Measurements from ENCODE around the gene ANGPT4.

ANGPT4 gene

DNA sequence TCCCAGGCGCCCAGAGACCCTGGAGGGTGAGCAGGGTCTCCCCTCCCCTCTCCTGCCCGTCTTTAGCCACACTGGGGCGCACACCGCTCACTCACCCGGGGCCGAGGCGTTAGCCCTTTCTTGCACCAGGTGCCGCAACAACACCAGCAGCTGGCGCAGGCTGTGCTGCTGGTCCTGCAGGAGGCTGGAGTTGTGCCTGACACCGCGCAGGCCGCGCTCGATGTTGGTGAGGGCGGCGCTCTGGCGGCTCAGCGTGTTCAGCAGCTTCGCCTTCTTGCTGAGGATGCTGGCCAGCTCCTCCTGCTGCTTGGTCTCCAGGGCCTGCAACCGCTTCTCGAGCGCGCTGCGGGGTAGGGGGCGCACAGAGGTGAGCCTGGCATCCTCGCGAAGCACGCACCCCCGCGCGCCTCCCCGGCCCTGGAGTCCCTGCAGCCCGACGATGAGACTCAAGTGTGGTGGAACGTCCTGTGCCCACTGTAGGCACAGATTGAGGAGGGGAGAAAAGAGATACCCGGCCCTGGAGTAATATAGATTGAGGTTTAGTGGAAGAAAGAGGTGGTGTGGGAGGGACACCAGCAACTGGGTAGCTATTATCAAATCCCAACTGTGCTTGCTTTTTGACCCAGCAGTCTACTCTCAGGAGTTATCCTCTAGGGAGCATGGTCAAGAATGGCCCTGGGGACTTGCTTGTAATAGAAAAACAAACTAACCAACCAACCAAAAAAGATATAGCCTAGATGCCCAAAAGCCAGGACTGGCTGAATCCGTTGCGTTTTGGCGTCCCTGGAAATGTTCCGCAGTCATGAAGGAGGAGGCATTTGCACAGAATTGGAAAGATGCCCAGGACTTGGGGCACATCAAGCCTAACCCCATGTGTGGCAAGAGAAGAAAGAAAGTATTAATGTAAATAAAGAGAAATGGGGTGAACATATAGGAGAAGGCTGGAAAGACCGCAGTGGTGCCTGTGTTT is 30.9 kb downstream of the ANGPT4 start:
- H3K9ac ChIP-seq (ENCODE audit: low read length), result no peak overlapping the region
- no peaks in the 10 kb centered on the region for H4K20me1 ChIP-seq (ENCODE audit: low read depth, low read length)
- H3K27me3 ChIP-seq (ENCODE audit: low read length), result no peaks in the 10 kb centered on the region
- no peaks in the 10 kb centered on the region for H3F3A ChIP-seq (ENCODE audit: insufficient read depth)
- H3K4me2 ChIP-seq (ENCODE audit: low read depth, low read length, poor library complexity, severe bottlenecking), result no peak overlapping the region
- no peaks in the 10 kb centered on the region for H3K9me2 ChIP-seq (replicated peaks; ENCODE audit: insufficient read depth, low read length)
- no peaks in the 10 kb centered on the region for H3K36me3 ChIP-seq (ENCODE audit: low read length)
- H3K9me3 ChIP-seq (ENCODE audit: insufficient read depth, low read length), result no peaks in the 10 kb centered on the region
- H3K27ac ChIP-seq (ENCODE audit: low read depth, low read length), result no peak overlapping the region
- no peak for TF ChIP-seq CTCF (IDR thresholded peaks at IDR 0.05; ENCODE audit: insufficient read depth, low read length, poor library complexity, severe bottlenecking)
- TF ChIP-seq EZH2phosphoT487 (conservative IDR thresholded peaks at IDR 0.05; ENCODE audit: low read length), result no peak
- H3K4me3 ChIP-seq (ENCODE audit: insufficient read depth, low read length, poor library complexity, severe bottlenecking), result no peak overlapping the region
- no peak overlapping the region for H2AFZ ChIP-seq (ENCODE audit: low read depth, low read length, severe bottlenecking)
- H3K79me2 ChIP-seq (ENCODE audit: insufficient read depth, low read length), result no peaks in the 10 kb centered on the region

DNA sequence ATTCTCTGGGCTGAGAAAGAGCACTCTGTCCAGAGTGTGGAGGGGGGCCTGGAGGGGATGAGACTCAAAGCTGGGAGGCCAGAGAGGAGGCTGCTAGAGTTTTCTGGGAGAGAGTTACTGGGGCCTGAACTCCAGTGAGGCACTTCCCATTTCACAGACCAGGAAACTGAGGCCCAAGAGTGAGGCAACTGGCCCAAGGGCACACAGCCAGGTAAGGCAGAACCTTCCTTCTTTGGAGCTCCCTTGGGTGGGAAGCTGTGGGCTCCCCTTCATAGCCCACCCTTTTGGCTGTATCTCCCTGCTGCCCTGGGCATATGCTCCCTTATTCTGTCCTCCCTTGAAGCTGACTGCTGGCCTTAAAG is 34.4 kb downstream of the ANGPT4 start:
- Histone ChIP-seq H3K4me3 (ENCODE audit: insufficient read depth, low read length, poor library complexity, severe bottlenecking) (no peak overlapping the region), H2AFZ (ENCODE audit: low read depth, low read length, severe bottlenecking) (no peak overlapping the region), H4K20me1 (ENCODE audit: low read depth, low read length) (no peaks in the 10 kb centered on the region), H3K27me3 (ENCODE audit: low read length) (no peaks in the 10 kb centered on the region), H3K27ac (ENCODE audit: low read depth, low read length) (no peak overlapping the region), H3K36me3 (ENCODE audit: low read length) (no peaks in the 10 kb centered on the region), H3K79me2 (ENCODE audit: insufficient read depth, low read length) (no peaks in the 10 kb centered on the region), H3K9ac (ENCODE audit: low read length) (no peak overlapping the region), H3K9me2 (replicated peaks; ENCODE audit: insufficient read depth, low read length) (no peaks in the 10 kb centered on the region), H3K9me3 (ENCODE audit: insufficient read depth, low read length) (no peaks in the 10 kb centered on the region), H3K4me2 (ENCODE audit: low read depth, low read length, poor library complexity, severe bottlenecking) (no peak overlapping the region), H3F3A (ENCODE audit: insufficient read depth) (no peaks in the 10 kb centered on the region)
- TF ChIP-seq EZH2phosphoT487 (conservative IDR thresholded peaks at IDR 0.05; ENCODE audit: low read length) (no peak), CTCF (IDR thresholded peaks at IDR 0.05; ENCODE audit: insufficient read depth, low read length, poor library complexity, severe bottlenecking) (no peak)

DNA sequence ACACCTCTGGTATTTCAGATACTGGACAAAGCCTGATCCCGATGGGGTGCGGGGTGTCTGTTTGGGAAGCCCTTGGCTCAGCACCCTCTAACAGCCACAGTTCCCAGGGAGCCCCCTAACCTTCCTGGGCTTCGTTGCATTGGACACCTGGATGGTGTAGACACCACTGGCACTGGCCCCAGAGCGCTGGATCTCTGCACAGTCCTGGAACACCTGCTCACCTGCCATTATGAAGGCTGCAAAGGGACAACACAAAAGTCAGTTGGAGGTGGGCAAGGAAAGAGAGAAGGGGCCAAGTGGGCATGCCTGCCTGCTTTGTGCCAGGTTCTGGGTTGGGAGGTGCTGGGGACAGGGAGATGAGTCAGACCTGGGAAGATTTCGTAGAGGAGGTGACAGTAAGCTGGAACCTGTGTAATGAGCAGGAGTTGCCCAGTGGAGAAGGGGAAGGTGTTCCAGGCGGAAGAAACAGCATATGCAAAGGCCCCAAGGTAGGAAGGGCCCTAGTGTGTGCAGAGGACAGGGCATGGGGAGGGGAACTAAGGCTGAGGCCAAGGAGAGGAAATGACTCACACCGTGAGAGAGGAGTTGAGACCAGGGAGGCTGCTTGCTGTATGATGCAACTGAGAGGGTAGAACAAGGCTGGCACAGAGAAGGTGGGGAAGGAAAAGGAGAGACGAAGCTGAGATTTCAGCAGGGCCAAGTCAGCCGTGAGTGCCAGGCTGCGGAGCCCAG is 34.9 kb downstream of the ANGPT4 start:
- Histone ChIP-seq H3F3A (ENCODE audit: insufficient read depth) (no peaks in the 10 kb centered on the region), H3K4me3 (ENCODE audit: insufficient read depth, low read length, poor library complexity, severe bottlenecking) (no peak overlapping the region), H3K27me3 (ENCODE audit: low read length) (no peaks in the 10 kb centered on the region), H3K9me3 (ENCODE audit: insufficient read depth, low read length) (no peaks in the 10 kb centered on the region), H3K9ac (ENCODE audit: low read length) (no peak overlapping the region), H3K36me3 (ENCODE audit: low read length) (no peaks in the 10 kb centered on the region), H3K9me2 (replicated peaks; ENCODE audit: insufficient read depth, low read length) (no peaks in the 10 kb centered on the region), H2AFZ (ENCODE audit: low read depth, low read length, severe bottlenecking) (no peak overlapping the region), H4K20me1 (ENCODE audit: low read depth, low read length) (no peaks in the 10 kb centered on the region), H3K79me2 (ENCODE audit: insufficient read depth, low read length) (no peaks in the 10 kb centered on the region), H3K4me2 (ENCODE audit: low read depth, low read length, poor library complexity, severe bottlenecking) (no peak overlapping the region), H3K27ac (ENCODE audit: low read depth, low read length) (no peak overlapping the region)
- TF ChIP-seq CTCF (IDR thresholded peaks at IDR 0.05; ENCODE audit: insufficient read depth, low read length, poor library complexity, severe bottlenecking), result no peak
- TF ChIP-seq EZH2phosphoT487 (conservative IDR thresholded peaks at IDR 0.05; ENCODE audit: low read length), result no peak

Measured in SU-DHL-6 (cell line).